Measurements from ENCODE around the gene DIAPH3.

The DIAPH3 gene

GRCh38 chr13:59982631-59983382 is 180.9 kb downstream of the DIAPH3 start:
- Histone ChIP-seq H3K4me3 (ENCODE audit: low read length) (no peak overlapping the region), H3K9ac (ENCODE audit: low read length) (no peak overlapping the region), H4K20me1 (ENCODE audit: insufficient read depth, low read length) (no peaks in the 10 kb centered on the region), H3K4me2 (ENCODE audit: low read length) (no peak overlapping the region), H3K36me3 (replicated peaks; ENCODE audit: low read depth, low read length) (no peaks in the 10 kb centered on the region), H3K79me2 (ENCODE audit: low read length) (no peaks in the 10 kb centered on the region), H3K4me1 (ENCODE audit: low read length) (no peaks in the 10 kb centered on the region), H3K27me3 (ENCODE audit: low read depth, low read length) (no peaks in the 10 kb centered on the region), H2AFZ (ENCODE audit: low read depth, low read length) (no peak overlapping the region), H3K27ac (ENCODE audit: low read length) (no peak overlapping the region), H3K9me3 (ENCODE audit: insufficient read depth, low read length) (no peaks in the 10 kb centered on the region)
- no peak for TF ChIP-seq EZH2phosphoT487 (IDR thresholded peaks at IDR 0.05; ENCODE audit: low read depth)
- no peak for TF ChIP-seq CTCF (IDR thresholded peaks at IDR 0.05; ENCODE audit: low read depth, low read length)

GRCh38 chr13:59979589-59979988 is 184.1 kb downstream of the DIAPH3 start:
- Histone ChIP-seq H3K27ac (ENCODE audit: low read length) (no peak overlapping the region), H3K9me3 (ENCODE audit: insufficient read depth, low read length) (no peaks in the 10 kb centered on the region), H2AFZ (ENCODE audit: low read depth, low read length) (no peak overlapping the region), H3K4me2 (ENCODE audit: low read length) (no peak overlapping the region), H3K9ac (ENCODE audit: low read length) (no peak overlapping the region), H3K79me2 (ENCODE audit: low read length) (no peaks in the 10 kb centered on the region), H4K20me1 (ENCODE audit: insufficient read depth, low read length) (no peaks in the 10 kb centered on the region), H3K4me3 (ENCODE audit: low read length) (no peak overlapping the region), H3K4me1 (ENCODE audit: low read length) (no peaks in the 10 kb centered on the region), H3K36me3 (replicated peaks; ENCODE audit: low read depth, low read length) (no peaks in the 10 kb centered on the region), H3K27me3 (ENCODE audit: low read depth, low read length) (no peaks in the 10 kb centered on the region)
- TF ChIP-seq CTCF (IDR thresholded peaks at IDR 0.05; ENCODE audit: low read depth, low read length) (no peak), EZH2phosphoT487 (IDR thresholded peaks at IDR 0.05; ENCODE audit: low read depth) (no peak)

- H3K9me3 ChIP-seq (ENCODE audit: insufficient read depth, low read length), result no peaks in the 10 kb centered on the region
- no peak overlapping the region for H2AFZ ChIP-seq (ENCODE audit: low read depth, low read length)
- no peak overlapping the region for H3K9ac ChIP-seq (ENCODE audit: low read length)
- no peak overlapping the region for H3K27ac ChIP-seq (ENCODE audit: low read length)
- H3K4me1 ChIP-seq (ENCODE audit: low read length), result no peaks in the 10 kb centered on the region
- no peaks in the 10 kb centered on the region for H3K79me2 ChIP-seq (ENCODE audit: low read length)
- no peak overlapping the region for H3K4me2 ChIP-seq (ENCODE audit: low read length)
- no peak overlapping the region for H3K4me3 ChIP-seq (ENCODE audit: low read length)
- H4K20me1 ChIP-seq (ENCODE audit: insufficient read depth, low read length), result no peaks in the 10 kb centered on the region
- H3K27me3 ChIP-seq (ENCODE audit: low read depth, low read length), result no peaks in the 10 kb centered on the region
- TF ChIP-seq EZH2phosphoT487 (IDR thresholded peaks at IDR 0.05; ENCODE audit: low read depth), result no peak
- no peak for TF ChIP-seq CTCF (IDR thresholded peaks at IDR 0.05; ENCODE audit: low read depth, low read length)
- no peaks in the 10 kb centered on the region for H3K36me3 ChIP-seq (replicated peaks; ENCODE audit: low read depth, low read length)
These were observed 184.9 kb downstream of the DIAPH3 start for GRCh38 chr13:59978862-59979261.

- no peaks in the 10 kb centered on the region for H4K20me1 ChIP-seq (ENCODE audit: insufficient read depth, low read length)
- no peaks in the 10 kb centered on the region for H3K9me3 ChIP-seq (ENCODE audit: insufficient read depth, low read length)
- no peaks in the 10 kb centered on the region for H3K4me1 ChIP-seq (ENCODE audit: low read length)
- no peak overlapping the region for H3K4me3 ChIP-seq (ENCODE audit: low read length)
- no peak overlapping the region for H3K9ac ChIP-seq (ENCODE audit: low read length)
- no peak overlapping the region for H2AFZ ChIP-seq (ENCODE audit: low read depth, low read length)
- H3K27ac ChIP-seq (ENCODE audit: low read length), result no peak overlapping the region
- H3K27me3 ChIP-seq (ENCODE audit: low read depth, low read length), result no peaks in the 10 kb centered on the region
- TF ChIP-seq CTCF (IDR thresholded peaks at IDR 0.05; ENCODE audit: low read depth, low read length) (no peak), EZH2phosphoT487 (IDR thresholded peaks at IDR 0.05; ENCODE audit: low read depth) (no peak)
- H3K79me2 ChIP-seq (ENCODE audit: low read length), result no peaks in the 10 kb centered on the region
- H3K4me2 ChIP-seq (ENCODE audit: low read length), result no peak overlapping the region
- no peaks in the 10 kb centered on the region for H3K36me3 ChIP-seq (replicated peaks; ENCODE audit: low read depth, low read length)
These were observed 186.9 kb downstream of the DIAPH3 start for GRCh38 chr13:59976856-59977255.

Data from OCI-LY3 (cell line).